Loucy (cell line): ENCODE measurements around the gene OSBPL7.

Experiments used
- H2AFZ ChIP-seq: fragments of 200-600 bp; sonication (generic); 2 replicates; pipeline ENCODE4 v1.6.0; 2016; ENCODE audit warnings: antibody characterized with exemption, mild to moderate bottlenecking, low read length, moderate library complexity
- H3F3A ChIP-seq: fragments of 200-600 bp; 2 replicates; pipeline ENCODE4 v1.6.0; 2016; ENCODE audit warnings: antibody characterized with exemption, low read depth, mild to moderate bottlenecking
- H3K27me3 ChIP-seq: fragments of 200-600 bp; sonication (generic); 2 replicates; pipeline ENCODE4 v1.6.1; 2014; ENCODE audit warnings: low read length, mild to moderate bottlenecking; ENCODE audit not compliant: insufficient read depth, poor library complexity, severe bottlenecking
- H3K36me3 ChIP-seq: fragments of 200-600 bp; sonication (generic); 2 replicates; pipeline ENCODE4 v1.6.1; 2016; ENCODE audit warnings: low read length; ENCODE audit not compliant: insufficient read depth
- H3K4me1 ChIP-seq: fragments of 200-600 bp; sonication (generic); 2 replicates; pipeline ENCODE4 v1.5.1; 2014; ENCODE audit warnings: low read length, mild to moderate bottlenecking; ENCODE audit not compliant: insufficient read depth, poor library complexity, severe bottlenecking
- H3K4me2 ChIP-seq: fragments of 200-600 bp; sonication (generic); 2 replicates; pipeline ENCODE4 v1.6.0; 2014; ENCODE audit warnings: antibody characterized with exemption, low read length, low read depth, mild to moderate bottlenecking; ENCODE audit not compliant: poor library complexity, severe bottlenecking
- H3K4me3 ChIP-seq: fragments of 200-600 bp; sonication (generic); 2 replicates; pipeline ENCODE4 v1.5.1; 2014; ENCODE audit warnings: low read length, mild to moderate bottlenecking, mixed read lengths; ENCODE audit not compliant: poor library complexity, severe bottlenecking
- H3K79me2 ChIP-seq: fragments of 200-600 bp; sonication (generic); 2 replicates; pipeline ENCODE4 v1.6.1; 2014; ENCODE audit warnings: low read length; ENCODE audit not compliant: insufficient read depth
- H3K9ac ChIP-seq: fragments of 200-600 bp; sonication (generic); 2 replicates; pipeline ENCODE4 v1.6.0; 2014; ENCODE audit warnings: mild to moderate bottlenecking, low read depth, low read length, moderate library complexity; ENCODE audit not compliant: poor library complexity, severe bottlenecking
- H3K9me2 ChIP-seq: fragments of 200-600 bp; sonication (generic); replicated peaks from 2 replicates; pipeline ENCODE4 v1.6.1; 2016; ENCODE audit warnings: low read depth, low read length, mixed read lengths
- H3K9me3 ChIP-seq: fragments of 200-600 bp; sonication (generic); 2 replicates; pipeline ENCODE4 v1.6.1; 2014; ENCODE audit warnings: mild to moderate bottlenecking, antibody characterized with exemption, low read length, low read depth; ENCODE audit not compliant: insufficient read depth
- H4K20me1 ChIP-seq: fragments of 200-600 bp; sonication (generic); 2 replicates; pipeline ENCODE4 v1.6.0; 2014; ENCODE audit warnings: antibody characterized with exemption, low read length, mild to moderate bottlenecking; ENCODE audit not compliant: insufficient read depth, poor library complexity, severe bottlenecking
- CTCF ChIP-seq: fragments of 200-600 bp; sonication (generic); conservative IDR thresholded peaks from 2 replicates; pipeline ENCODE4 v1.5.1; 2014; ENCODE audit warnings: mild to moderate bottlenecking, antibody characterized with exemption, low read length
- EZH2phosphoT487 ChIP-seq: fragments of 200-600 bp; IDR thresholded peaks from 2 replicates; pipeline ENCODE4 v1.6.1; 2018; ENCODE audit warnings: antibody characterized with exemption, mild to moderate bottlenecking, moderate library complexity, borderline replicate concordance

The OSBPL7 gene

DNA sequence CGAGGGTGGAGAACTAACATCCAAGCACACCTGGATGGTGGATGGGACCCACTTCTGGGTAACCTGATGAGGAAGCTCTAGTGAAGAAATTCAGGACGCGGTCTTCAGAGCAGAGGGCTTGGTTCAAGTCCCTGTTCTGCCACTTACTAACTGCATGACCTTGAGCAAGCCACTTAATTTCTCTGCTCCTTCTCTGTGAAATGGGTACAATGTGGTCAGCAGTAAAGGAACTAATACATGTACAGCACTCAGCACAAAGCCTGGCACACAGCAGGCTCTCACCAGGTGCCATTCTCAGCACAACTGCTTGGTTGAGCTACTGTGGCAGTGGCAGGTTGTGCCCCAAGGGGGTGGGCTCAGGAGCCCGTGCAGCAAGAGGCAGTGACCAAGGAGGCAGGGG lies 1.9 kb upstream of the OSBPL7 start:
- no peaks in the 10 kb centered on the region for H3K9me3 ChIP-seq

DNA sequence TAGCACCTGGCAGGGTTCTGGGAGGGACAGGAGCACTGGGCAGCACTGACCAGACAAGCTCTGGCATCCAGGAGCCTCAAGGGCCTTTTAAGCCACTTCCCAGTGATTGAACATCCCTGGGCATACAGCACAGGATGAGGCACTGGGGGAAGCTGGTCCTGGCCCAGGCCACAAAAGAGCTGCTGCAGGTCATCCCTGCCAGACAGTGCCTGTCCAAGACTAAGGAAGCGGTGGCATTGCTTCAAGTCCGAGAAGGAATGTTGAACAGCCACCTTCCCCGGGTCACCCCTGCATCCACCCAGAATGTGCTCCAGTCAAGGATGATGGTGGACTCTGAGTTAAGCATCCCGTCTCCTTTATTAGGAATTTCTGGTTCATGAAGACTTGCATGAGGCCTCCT lies 1.2 kb upstream of the OSBPL7 start:
- H3K9me3 ChIP-seq: no peaks in the 10 kb centered on the region
- peaks cover 12% of the 10 kb centered on the region; the same call in 1 of the 2 replicates for H3K79me2 ChIP-seq
- no peak overlapping the region for H3K4me3 ChIP-seq
- peaks cover 25% of the 10 kb centered on the region; the same call in 1 of the 2 replicates for H3K36me3 ChIP-seq
- no peaks in the 10 kb centered on the region for H3K27me3 ChIP-seq
- no peaks in the 10 kb centered on the region for H3F3A ChIP-seq
- TF ChIP-seq CTCF: no peak
- no peak for TF ChIP-seq EZH2phosphoT487
- peaks cover 16% of the 10 kb centered on the region for H3K4me1 ChIP-seq
- no peak overlapping the region for H2AFZ ChIP-seq
- no peak overlapping the region for H3K9ac ChIP-seq
- no peaks in the 10 kb centered on the region for H3K9me2 ChIP-seq
- H4K20me1 ChIP-seq: peaks cover 5% of the 10 kb centered on the region
- H3K4me2 ChIP-seq: no peak overlapping the region

More for the DNA sequence above, 1.9 kb upstream of the OSBPL7 start:
- Histone ChIP-seq H4K20me1 (peaks cover 5% of the 10 kb centered on the region), H3K27me3 (no peaks in the 10 kb centered on the region), H2AFZ (no peak overlapping the region), H3K4me3 (no peak overlapping the region), H3K4me1 (peaks cover 16% of the 10 kb centered on the region), H3K4me2 (no peak overlapping the region), H3F3A (no peaks in the 10 kb centered on the region), H3K36me3 (peaks cover 25% of the 10 kb centered on the region; the same call in 1 of the 2 replicates), H3K9me2 (no peaks in the 10 kb centered on the region), H3K79me2 (peaks cover 15% of the 10 kb centered on the region; the same call in 1 of the 2 replicates), H3K9ac (no peak overlapping the region)
- TF ChIP-seq EZH2phosphoT487 (no peak), CTCF (no peak)

DNA sequence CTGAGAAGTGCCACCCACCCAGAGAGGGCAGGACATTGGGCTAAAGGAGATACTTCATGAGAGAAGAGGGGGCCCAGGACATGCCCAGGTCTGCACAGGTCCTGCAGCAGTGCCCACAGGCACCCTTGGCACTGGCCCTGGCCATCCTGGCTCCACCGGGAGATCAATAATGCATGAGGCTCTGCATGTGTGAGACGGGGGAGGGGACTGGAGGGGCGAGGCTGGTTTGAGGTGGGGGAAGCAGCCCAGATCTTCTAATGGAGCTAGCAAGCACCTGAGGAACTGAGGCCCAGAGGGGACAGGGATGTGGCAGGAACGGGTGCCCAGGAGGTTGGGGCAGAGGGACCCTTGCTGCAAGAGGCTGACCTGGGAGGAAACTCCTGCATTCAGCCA lies 567 bp downstream of the OSBPL7 start:
- H2AFZ ChIP-seq: no peak overlapping the region
- no peaks in the 10 kb centered on the region for H3K27me3 ChIP-seq
- H3K9ac ChIP-seq: peak overlapping the region; percentile 78
- H3K9me2 ChIP-seq: no peaks in the 10 kb centered on the region
- no peaks in the 10 kb centered on the region for H3K9me3 ChIP-seq
- H3K4me2 ChIP-seq: peak overlapping the region; percentile 95
- H4K20me1 ChIP-seq: peaks cover 5% of the 10 kb centered on the region
- H3K4me3 ChIP-seq: peak overlapping the region; percentile 81
- peaks cover 16% of the 10 kb centered on the region for H3K4me1 ChIP-seq
- peaks cover 12% of the 10 kb centered on the region; the same call in 1 of the 2 replicates for H3K79me2 ChIP-seq
- H3K36me3 ChIP-seq: peaks cover 19% of the 10 kb centered on the region; the same call in 1 of the 2 replicates
- TF ChIP-seq EZH2phosphoT487: no peak
- no peak for TF ChIP-seq CTCF
- no peaks in the 10 kb centered on the region for H3F3A ChIP-seq
